ENCODE data around the gene ZFP30.

- TF ChIP-seq, protein P1, sequence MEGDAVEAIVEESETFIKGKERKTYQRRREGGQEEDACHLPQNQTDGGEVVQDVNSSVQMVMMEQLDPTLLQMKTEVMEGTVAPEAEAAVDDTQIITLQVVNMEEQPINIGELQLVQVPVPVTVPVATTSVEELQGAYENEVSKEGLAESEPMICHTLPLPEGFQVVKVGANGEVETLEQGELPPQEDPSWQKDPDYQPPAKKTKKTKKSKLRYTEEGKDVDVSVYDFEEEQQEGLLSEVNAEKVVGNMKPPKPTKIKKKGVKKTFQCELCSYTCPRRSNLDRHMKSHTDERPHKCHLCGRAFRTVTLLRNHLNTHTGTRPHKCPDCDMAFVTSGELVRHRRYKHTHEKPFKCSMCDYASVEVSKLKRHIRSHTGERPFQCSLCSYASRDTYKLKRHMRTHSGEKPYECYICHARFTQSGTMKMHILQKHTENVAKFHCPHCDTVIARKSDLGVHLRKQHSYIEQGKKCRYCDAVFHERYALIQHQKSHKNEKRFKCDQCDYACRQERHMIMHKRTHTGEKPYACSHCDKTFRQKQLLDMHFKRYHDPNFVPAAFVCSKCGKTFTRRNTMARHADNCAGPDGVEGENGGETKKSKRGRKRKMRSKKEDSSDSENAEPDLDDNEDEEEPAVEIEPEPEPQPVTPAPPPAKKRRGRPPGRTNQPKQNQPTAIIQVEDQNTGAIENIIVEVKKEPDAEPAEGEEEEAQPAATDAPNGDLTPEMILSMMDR (IDR thresholded peaks at IDR 0.05 in 2 of 3, conservative IDR thresholded peaks at IDR 0.05 in 1 of 3; ENCODE audit: borderline replicate concordance in 1 of 3, insufficient read depth in 1 of 3, low read depth in 2 of 3, low read length in 2 of 3): no peak
- TF ChIP-seq JUND (IDR thresholded peaks at IDR 0.05) (no peak), REST (IDR thresholded peaks at IDR 0.05; ENCODE audit: low read depth) (no peak), SRF (IDR thresholded peaks at IDR 0.05; ENCODE audit: low read depth) (no peak), EZH2phosphoT487 (IDR thresholded peaks at IDR 0.05; ENCODE audit: borderline replicate concordance) (no peak), POLR2AphosphoS5 (IDR thresholded peaks at IDR 0.05; ENCODE audit: low read depth, low read length) (no peak), POLR2A (IDR thresholded peaks at IDR 0.05; ENCODE audit: borderline replicate concordance, extremely low read depth, insufficient read depth, insufficient read length) (no peak), EZH2 (IDR thresholded peaks at IDR 0.05) (no peak), ZBTB33 (IDR thresholded peaks at IDR 0.05; ENCODE audit: extremely low read depth, insufficient replicate concordance, low read length) (no peak), YY1 (IDR thresholded peaks at IDR 0.05; ENCODE audit: extremely low read depth, insufficient replicate concordance, low read depth, low read length) (no peak)
- TF ChIP-seq, protein P2, sequence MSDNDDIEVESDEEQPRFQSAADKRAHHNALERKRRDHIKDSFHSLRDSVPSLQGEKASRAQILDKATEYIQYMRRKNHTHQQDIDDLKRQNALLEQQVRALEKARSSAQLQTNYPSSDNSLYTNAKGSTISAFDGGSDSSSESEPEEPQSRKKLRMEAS (IDR thresholded peaks at IDR 0.05): no peak
Measured at GRCh38 chr19:37683520-37683919, 28.3 kb upstream of the ZFP30 start.

Data from HCT116 (cell line).